Upper lobe of right lung (tissue), 1 donor: ENCODE data around the gene ATG10. TPM values are rescaled to one million over a fixed set of nuclear protein-coding genes. Genes with fewer than 3 reads are reported as not detected.

ENCODE experiments used
- ATAC-seq: fragments of 200-7000 bp; cut with Tn5 transposase; one replicate; pipeline ENCODE4 v1.9.1; 2020; ENCODE audit warnings: mild to moderate bottlenecking, moderate library complexity
- DNase-seq: peaks from one replicate; pipeline ENCODE4 v3.0.0-alpha.2; 2020
- H3K27ac ChIP-seq: fragments of 200-600 bp; one replicate; pipeline ENCODE4 v1.8.0; 2022
- H3K27me3 ChIP-seq: fragments of 200-600 bp; one replicate; pipeline ENCODE4 v1.8.0; 2022; ENCODE audit warnings: mild to moderate bottlenecking
- H3K36me3 ChIP-seq: fragments of 200-600 bp; one replicate; pipeline ENCODE4 v1.8.0; 2022
- H3K4me1 ChIP-seq: fragments of 200-600 bp; one replicate; pipeline ENCODE4 v1.8.0; 2022
- H3K4me3 ChIP-seq: fragments of 200-600 bp; one replicate; pipeline ENCODE4 v1.8.0; 2022; ENCODE audit warnings: mild to moderate bottlenecking
- H3K9me3 ChIP-seq: fragments of 200-600 bp; one replicate; pipeline ENCODE4 v1.8.0; 2022
- CTCF ChIP-seq: fragments of 200-600 bp; IDR thresholded peaks from one replicate; pipeline ENCODE4 v1.8.0; 2022; ENCODE audit warnings: antibody characterized with exemption
- intact Hi-C: fragments of 100-400 bp; cut with DNase I; formaldehyde crosslinking; loops from one replicate; pipeline ENCODE4 v1.11.0; 2022
- total RNA-seq: library from RNA; stranded (reverse); fragmentation: NEBNext Ultra II Directional; extraction: Animal tissue kit (Norgen Biotek cat#: 25700); gene quantifications from one replicate; pipeline ENCODE4 v1.2.1, GENCODE V29; 2021
- donor health status: DM: no; HTN: yes; CAD: no; lungs with severe emphysema.

The ATG10 gene
- total RNA-seq, 1 donor from 2014 or later, result 3.7 TPM

DNA sequence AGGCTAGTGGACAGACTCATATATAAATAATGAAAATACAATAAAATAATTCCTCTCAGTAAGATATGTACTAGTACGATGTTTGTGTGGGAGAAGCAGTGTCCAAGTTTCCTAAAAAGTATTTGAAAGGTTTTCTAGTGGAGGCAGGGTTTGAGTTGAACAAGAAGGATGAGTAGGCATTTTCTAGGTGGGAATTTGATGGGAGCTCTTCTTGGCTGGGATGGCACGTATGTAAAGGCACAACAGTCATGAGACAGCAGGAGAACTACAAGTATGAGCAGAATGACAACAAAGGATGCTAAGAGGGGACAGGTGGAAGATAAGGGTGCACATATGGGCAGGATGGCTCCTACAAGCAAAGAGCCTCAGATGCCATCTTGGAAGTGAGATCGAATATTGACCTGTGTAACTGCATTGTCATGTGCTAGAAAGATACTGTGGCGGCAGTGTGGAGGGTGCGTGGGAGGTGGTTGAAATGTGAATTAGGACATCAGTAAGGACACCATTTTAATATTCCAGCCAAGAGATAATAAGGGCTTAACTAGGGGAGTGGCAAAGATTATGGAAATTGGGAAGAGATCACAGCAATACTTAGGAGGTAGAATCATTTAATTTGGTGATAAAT, 170.5 kb downstream of the ATG10 start:
- no peak overlapping the region for H3K4me3 ChIP-seq

DNA sequence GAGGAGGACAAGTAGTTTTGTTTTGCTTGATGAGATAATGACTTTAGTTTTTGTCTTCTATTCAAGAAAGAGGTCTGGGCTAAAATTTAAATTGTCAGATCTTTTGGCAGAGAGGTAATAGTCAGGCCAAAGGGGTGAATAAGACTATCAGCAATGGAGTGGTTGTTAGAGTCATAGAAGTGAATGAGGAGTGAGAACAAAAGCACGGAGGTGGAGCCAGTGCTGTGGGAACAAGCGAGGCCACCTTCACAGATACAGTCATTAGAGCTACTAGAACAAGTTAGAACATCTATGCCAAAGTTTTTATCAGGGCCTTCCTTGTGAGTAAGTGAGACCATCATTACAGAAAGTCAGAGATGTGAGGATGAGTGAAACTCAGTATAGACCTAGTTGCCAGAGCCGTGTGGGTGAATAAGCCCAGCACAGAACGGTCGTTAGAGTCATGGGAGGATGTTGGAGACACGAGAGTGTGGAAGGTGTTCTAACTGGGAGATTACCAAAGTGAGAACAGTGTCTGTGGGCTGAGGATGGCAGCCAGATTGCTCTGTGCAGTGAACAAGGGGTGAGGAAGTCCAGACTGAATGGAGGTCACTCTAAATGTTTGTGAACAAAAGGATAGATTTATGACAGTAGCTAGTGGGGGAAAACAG, 171.2 kb downstream of the ATG10 start:
- peaks cover 5% of the 10 kb centered on the region for H3K9me3 ChIP-seq
- no peaks in the 10 kb centered on the region for H3K27me3 ChIP-seq
- no peak overlapping the region for H3K4me3 ChIP-seq
- ATAC-seq (no peak), DNase-seq (no peak)
- intact Hi-C loops, result no loop called here
- no peaks in the 10 kb centered on the region for H3K36me3 ChIP-seq
- no peak overlapping the region for H3K27ac ChIP-seq
- H3K4me1 ChIP-seq, result no peaks in the 10 kb centered on the region
- TF ChIP-seq CTCF, result no peak

More for the DNA sequence above, 170.5 kb downstream of the ATG10 start:
- TF ChIP-seq CTCF, result no peak
- H3K27ac ChIP-seq, result no peak overlapping the region
- no peaks in the 10 kb centered on the region for H3K4me1 ChIP-seq
- no peaks in the 10 kb centered on the region for H3K27me3 ChIP-seq
- DNase-seq (no peak), ATAC-seq (no peak)
- intact Hi-C loops, result no loop called here
- no peaks in the 10 kb centered on the region for H3K36me3 ChIP-seq
- H3K9me3 ChIP-seq, result peaks cover 5% of the 10 kb centered on the region

DNA sequence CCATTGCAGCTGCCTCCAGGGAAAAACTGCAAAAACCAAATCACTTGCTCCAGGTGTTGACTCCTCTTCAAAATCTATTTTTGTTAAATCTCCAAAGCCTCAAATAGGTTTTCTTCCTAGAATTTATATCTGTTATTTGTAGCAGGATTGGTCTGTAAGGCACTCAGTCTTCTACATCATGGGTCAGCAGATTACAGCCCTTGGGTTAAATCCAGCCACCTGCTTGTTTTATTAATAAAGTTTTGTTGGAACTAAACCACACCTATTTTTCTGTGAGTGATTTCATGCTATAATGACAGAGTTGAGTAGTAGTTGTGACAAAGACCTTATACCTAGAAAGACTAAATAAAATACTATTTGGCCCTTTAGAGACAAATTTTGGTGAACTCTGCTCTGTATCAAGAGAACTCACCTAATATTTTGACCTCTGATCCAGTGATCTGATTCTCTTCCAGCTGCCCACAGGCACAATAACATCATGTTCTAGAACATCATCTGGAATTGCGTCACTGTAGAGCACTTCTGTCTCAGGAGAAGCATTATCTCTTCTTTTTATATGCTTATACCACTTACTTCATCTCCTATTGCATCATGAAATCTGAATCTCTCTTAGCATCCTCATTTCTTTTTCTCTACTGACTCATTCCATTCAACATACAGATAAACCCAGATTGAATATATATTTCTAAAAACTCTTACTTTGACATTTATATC, 176.2 kb downstream of the ATG10 start:
- intact Hi-C loops, result no loop called here
- peak; percentile 41 for ATAC-seq
- no peak for TF ChIP-seq CTCF
- DNase-seq, result no peak
- H3K36me3 ChIP-seq, result no peaks in the 10 kb centered on the region
- no peak overlapping the region for H3K27ac ChIP-seq
- peaks cover 5% of the 10 kb centered on the region for H3K9me3 ChIP-seq
- no peaks in the 10 kb centered on the region for H3K27me3 ChIP-seq
- no peaks in the 10 kb centered on the region for H3K4me1 ChIP-seq
- H3K4me3 ChIP-seq, result no peak overlapping the region

GRCh38 chr5:82149434-82149833, 177.6 kb downstream of the ATG10 start:
- TF ChIP-seq CTCF, result no peak
- Histone ChIP-seq H3K4me1 (no peaks in the 10 kb centered on the region), H3K27me3 (no peaks in the 10 kb centered on the region), H3K4me3 (no peak overlapping the region), H3K27ac (no peak overlapping the region), H3K9me3 (no peaks in the 10 kb centered on the region), H3K36me3 (no peaks in the 10 kb centered on the region)
- ATAC-seq (no peak), DNase-seq (no peak)
- intact Hi-C loops, result no loop called here

GRCh38 chr5:82150559-82150958, 178.7 kb downstream of the ATG10 start:
- Histone ChIP-seq H3K36me3 (no peaks in the 10 kb centered on the region), H3K27me3 (no peaks in the 10 kb centered on the region), H3K4me1 (no peaks in the 10 kb centered on the region), H3K9me3 (no peaks in the 10 kb centered on the region), H3K27ac (no peak overlapping the region), H3K4me3 (no peak overlapping the region)
- no peak for TF ChIP-seq CTCF
- intact Hi-C loops, result no loop called here
- ATAC-seq (no peak), DNase-seq (no peak)
